ENCODE results near the gene ARHGAP15.

The ARHGAP15 gene

GRCh38 chr2:143701785-143702184 is 572.6 kb downstream of the ARHGAP15 start:
- in situ Hi-C loops (cut with MboI; ENCODE audit: low pct_unique_long_range_greater_than_20kb, low sequenced_read_pairs), result no loop called here
- DNase-seq, result no peak

DNA sequence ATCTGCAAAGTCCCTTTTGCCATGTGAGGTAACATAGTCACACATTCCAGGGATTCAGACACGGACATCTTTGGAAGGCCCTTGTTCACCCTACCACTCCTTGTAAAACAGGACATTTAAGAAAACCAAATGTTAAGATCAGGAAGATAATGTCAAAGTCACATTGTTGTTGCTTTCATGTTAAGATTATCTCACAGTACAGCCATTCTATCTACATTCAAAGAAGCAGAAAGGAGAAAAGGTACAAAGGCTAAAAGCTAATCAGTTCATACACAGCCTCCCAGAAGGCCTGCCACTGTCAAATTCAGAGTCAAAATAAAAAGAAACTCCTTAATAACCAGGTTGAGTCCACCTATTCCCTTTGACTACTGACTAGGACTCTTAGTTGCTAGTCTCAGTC is 573.7 kb downstream of the ARHGAP15 start:
- in situ Hi-C loops (cut with MboI; ENCODE audit: low pct_unique_long_range_greater_than_20kb, low sequenced_read_pairs), result no loop called here
- no peak for DNase-seq

- in situ Hi-C loops (cut with MboI; ENCODE audit: low pct_unique_long_range_greater_than_20kb, low sequenced_read_pairs), result no loop called here
- DNase-seq, result no peak
Observed at GRCh38 chr2:143704451-143705106, 575.4 kb downstream of the ARHGAP15 start.

DNA sequence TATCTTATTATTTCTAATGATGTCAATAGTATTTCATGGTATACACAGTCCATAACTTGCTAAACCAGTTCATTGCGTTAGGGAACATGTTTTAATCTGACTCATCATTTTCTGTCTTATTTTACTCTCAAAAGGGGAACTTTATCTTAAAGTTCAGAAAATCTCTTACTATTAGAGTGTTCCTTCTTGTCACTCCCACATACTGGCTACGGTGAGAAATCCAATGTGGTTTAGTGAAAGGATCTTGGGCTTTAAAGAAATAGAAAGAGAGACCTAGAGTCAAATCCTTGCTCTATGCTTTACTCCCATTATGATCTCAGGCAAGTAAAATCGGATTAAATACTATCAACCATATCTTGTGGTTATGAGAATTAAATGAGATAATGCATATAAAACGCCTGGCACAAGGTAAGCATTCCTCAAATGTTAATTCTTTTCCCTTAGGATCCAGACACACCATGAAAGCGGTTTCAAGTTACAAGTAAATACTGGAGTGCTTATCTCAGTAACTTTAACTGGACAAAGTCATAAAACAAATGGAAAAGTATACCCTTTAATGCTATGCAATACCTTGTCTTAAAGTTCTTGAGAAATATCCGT is 576.0 kb downstream of the ARHGAP15 start:
- peak; percentile 31 for DNase-seq
- in situ Hi-C loops (cut with MboI; ENCODE audit: low pct_unique_long_range_greater_than_20kb, low sequenced_read_pairs), result no loop called here

DNA sequence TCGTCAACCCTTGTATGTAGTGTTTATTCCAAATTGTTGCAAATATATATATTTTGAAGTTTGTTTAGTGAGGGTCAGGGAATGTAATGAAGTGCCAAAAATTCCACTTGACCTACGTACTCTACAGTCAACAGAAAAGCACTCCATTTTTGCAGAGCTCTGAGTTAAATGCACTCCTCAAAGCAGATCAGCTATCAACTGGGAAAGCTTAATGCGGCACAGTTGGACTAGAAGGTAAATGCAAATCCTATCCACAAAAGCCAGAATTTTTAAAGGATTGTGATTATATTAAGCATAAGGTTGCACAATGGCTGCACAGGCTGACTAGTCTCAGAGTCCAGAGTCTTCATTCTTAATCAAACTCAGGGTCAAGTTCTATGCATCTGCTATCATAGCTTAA is 577.1 kb downstream of the ARHGAP15 start:
- no peak for DNase-seq
- in situ Hi-C loops (cut with MboI; ENCODE audit: low pct_unique_long_range_greater_than_20kb, low sequenced_read_pairs), result no loop called here

- DNase-seq, result no peak
- in situ Hi-C loops (cut with MboI; ENCODE audit: low pct_unique_long_range_greater_than_20kb, low sequenced_read_pairs), result no loop called here
Observed at GRCh38 chr2:143708682-143709081, 579.5 kb downstream of the ARHGAP15 start.

DNA sequence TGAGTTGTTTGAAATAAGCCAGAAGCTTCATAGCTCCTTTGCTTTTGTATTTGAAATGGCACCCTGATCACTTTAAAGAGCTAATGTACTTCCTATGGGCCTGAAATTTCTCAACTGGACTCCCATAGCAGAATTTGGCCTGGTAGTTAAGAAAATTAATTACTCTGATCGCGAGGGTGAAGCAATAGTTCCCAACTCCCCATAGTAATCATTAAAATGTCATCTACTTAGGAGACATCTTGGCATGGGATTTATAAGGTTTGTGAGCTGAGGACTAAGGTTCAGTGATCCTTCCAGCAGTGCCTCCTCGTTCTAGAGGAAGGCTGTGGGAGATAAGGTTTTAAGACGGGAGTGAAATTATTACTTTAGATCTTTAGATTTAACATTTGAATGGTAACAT is 581.0 kb downstream of the ARHGAP15 start:
- no peak for DNase-seq
- in situ Hi-C loops (cut with MboI; ENCODE audit: low pct_unique_long_range_greater_than_20kb, low sequenced_read_pairs), result no loop called here

- no peak for DNase-seq
- in situ Hi-C loops (cut with MboI; ENCODE audit: low pct_unique_long_range_greater_than_20kb, low sequenced_read_pairs), result no loop called here
Observed at GRCh38 chr2:143710879-143711278, 581.7 kb downstream of the ARHGAP15 start.

DNA sequence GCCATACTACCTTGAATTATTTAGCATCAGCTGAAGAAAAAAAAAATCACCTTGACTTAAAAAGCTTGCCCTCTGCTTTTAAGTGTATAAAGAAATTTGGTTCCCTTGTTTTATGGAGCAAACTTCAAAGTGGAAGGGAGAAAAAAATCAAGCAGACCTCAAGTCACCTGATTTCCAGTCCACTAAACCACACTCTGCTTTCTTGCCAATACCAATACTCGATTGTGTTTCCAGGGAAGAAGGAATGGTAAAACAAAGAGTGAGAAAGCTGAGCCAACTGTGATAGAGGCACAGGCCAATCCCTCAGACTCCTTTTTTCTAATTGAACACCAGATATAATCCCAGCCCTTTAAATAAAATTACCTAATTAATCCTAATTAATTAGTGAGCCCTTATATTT is 587.3 kb downstream of the ARHGAP15 start:
- in situ Hi-C loops (cut with MboI; ENCODE audit: low pct_unique_long_range_greater_than_20kb, low sequenced_read_pairs), result no loop called here
- no peak for DNase-seq

DNA sequence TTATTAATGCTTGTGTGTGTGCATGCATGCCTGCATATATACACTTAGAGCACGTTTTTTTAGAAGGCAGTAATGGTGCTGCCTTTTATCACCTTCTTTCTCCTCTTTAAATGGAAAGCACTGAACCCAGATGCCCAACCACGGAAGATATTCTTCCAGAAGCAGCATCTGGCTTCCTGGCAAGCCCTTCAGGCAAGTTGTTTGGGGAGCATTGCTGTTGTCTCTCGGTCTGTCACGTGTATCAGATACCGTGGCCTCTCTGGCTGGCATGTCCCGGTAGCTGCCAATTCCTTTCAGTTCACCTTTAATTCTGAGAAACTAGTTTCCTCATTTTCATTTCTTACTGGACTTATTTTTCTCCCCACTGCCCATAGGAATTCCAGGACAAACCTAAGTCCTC is 587.8 kb downstream of the ARHGAP15 start:
- no peak for DNase-seq
- in situ Hi-C loops (cut with MboI; ENCODE audit: low pct_unique_long_range_greater_than_20kb, low sequenced_read_pairs), result no loop called here

DNA sequence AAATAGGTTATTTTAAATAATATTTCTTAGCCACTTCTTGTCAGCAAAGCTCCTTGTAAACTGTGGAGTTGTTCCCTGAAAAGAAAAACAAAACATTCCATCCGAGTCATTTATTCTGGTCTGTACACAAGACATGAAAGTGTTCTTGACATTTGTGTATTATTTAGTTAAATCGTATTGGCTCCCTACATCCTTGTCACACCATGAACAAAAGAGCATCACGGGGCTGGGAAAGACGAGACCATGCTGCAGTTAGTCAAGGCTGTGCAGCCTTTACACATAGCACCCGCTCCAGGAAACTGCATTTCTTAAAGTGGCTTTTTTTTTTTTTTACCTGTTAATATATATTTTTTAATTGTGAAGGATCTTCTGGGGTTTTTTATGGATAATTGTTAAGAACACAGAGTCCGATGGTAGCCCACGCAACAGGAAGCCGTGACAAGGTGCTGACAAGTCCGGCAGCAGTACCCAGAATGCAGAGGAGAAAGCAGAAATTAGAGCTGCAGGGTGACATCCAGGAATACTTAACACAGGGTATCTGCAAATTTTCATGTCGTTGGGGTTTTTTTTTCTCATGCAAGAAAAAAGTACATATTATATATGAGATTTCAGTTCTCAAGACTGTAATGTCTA is 588.4 kb downstream of the ARHGAP15 start:
- in situ Hi-C loops (cut with MboI; ENCODE audit: low pct_unique_long_range_greater_than_20kb, low sequenced_read_pairs), result no loop called here
- no peak for DNase-seq

DNA sequence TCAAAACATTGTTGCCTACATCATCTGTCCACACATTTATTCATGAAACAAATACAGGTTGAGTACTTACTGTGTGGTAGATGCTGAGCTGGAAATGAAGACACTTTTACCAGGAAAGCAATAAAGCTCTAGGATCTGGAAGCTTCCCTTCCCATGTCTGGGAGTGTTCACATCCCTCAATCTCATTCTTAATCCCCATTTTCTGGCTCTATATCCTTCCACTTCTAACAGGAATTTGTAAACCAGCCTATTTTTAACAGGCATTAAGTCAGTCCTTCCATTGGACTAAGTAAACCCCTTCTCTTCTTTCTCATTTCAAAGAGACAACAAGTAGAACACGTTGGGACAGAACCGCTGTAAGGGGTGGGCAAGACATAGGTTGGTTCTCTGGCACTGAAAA is 589.5 kb downstream of the ARHGAP15 start:
- DNase-seq, result no peak
- in situ Hi-C loops (cut with MboI; ENCODE audit: low pct_unique_long_range_greater_than_20kb, low sequenced_read_pairs), result no loop called here

DNA sequence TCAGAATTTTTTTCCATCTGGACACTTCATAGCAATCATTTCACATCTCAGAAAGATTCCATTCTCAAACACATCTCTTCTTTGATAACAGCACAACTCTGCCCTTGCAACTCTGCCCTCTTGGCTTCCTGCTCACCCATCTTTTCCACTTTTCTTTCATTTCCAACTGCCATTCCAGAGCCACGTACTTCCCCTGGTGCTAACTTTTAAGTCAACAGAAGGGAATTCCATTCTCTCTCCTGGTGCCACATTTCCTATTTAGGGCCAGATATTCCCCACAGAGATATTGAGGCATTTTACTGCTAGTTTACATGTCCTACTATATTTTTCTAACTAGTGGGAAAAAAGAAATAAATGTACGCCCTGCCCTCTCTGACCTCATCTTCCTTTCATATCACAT is 590.2 kb downstream of the ARHGAP15 start:
- in situ Hi-C loops (cut with MboI; ENCODE audit: low pct_unique_long_range_greater_than_20kb, low sequenced_read_pairs), result no loop called here
- no peak for DNase-seq

GRCh38 chr2:143720095-143720664 is 591.0 kb downstream of the ARHGAP15 start:
- in situ Hi-C loops (cut with MboI; ENCODE audit: low pct_unique_long_range_greater_than_20kb, low sequenced_read_pairs), result no loop called here
- DNase-seq, result no peak

DNA sequence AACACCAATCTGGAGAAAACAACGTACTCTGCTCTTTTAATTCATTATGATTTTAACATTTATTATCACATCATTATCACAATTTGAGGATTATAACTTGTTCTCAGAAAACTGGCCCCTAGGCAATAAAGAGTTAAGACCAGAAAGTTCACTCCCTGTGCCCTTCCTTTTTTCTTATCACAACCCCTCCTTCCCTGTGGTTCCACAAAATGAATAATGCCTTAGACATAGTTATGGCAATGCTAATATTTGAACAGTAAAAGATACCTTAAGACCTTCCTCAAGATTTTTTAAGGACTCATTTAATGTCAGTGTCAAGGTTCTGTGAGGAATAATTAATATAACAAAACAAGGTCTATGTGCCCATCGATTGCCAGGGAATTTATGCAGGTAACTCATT is 596.2 kb downstream of the ARHGAP15 start:
- in situ Hi-C loops (cut with MboI; ENCODE audit: low pct_unique_long_range_greater_than_20kb, low sequenced_read_pairs), result no loop called here

GRCh38 chr2:143726151-143726845 is 597.1 kb downstream of the ARHGAP15 start:
- no peak for DNase-seq
- in situ Hi-C loops (cut with MboI; ENCODE audit: low pct_unique_long_range_greater_than_20kb, low sequenced_read_pairs), result no loop called here

More for the DNA sequence above, 596.2 kb downstream of the ARHGAP15 start:
- DNase-seq, result no peak

DNA sequence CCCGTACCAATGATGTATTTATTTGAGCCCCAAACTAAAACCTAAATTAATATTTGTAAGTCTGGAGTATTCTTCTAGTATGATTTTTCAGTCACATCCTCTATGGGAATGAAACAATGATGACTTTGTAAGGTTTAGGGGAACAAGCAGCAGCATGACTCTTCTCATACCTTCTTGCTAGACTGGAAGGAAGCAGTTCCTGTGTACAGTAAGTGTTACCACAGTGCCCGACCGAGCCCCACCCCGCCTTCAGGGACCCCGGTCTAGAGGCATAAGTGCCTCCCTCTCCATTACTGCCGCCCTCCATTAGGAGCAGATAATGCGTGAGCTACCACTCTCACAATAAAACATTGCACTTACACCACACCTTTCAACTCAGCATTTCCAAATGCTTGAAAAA is 599.3 kb downstream of the ARHGAP15 start:
- in situ Hi-C loops (cut with MboI; ENCODE audit: low pct_unique_long_range_greater_than_20kb, low sequenced_read_pairs), result no loop called here

DNA sequence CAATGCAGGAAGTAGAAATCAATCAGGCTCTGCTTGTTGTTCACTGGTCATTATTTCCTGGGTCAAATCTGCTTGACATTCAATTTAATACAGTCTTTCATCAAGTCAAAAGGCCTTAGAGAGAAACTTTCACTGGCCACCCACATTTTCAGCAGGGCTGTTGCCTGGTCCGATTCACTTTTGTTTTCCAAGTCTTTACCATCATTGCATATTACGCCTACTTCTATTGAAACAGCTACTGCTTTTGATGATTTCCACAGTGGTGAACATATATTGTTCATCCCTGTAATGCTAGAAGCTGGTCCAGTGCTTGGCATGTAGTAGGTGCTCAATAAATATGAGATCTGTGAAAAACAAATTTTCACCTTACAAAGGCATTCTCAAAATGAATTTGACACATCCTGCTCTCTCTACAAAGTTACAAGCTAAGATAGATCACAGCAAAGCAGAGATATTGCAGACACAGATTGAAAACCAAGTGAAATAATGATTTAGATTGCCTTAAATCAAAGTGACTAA is 600.1 kb downstream of the ARHGAP15 start:
- in situ Hi-C loops (cut with MboI; ENCODE audit: low pct_unique_long_range_greater_than_20kb, low sequenced_read_pairs), result no loop called here
- DNase-seq, result no peak

More for the DNA sequence above, 599.3 kb downstream of the ARHGAP15 start:
- no peak for DNase-seq

DNA sequence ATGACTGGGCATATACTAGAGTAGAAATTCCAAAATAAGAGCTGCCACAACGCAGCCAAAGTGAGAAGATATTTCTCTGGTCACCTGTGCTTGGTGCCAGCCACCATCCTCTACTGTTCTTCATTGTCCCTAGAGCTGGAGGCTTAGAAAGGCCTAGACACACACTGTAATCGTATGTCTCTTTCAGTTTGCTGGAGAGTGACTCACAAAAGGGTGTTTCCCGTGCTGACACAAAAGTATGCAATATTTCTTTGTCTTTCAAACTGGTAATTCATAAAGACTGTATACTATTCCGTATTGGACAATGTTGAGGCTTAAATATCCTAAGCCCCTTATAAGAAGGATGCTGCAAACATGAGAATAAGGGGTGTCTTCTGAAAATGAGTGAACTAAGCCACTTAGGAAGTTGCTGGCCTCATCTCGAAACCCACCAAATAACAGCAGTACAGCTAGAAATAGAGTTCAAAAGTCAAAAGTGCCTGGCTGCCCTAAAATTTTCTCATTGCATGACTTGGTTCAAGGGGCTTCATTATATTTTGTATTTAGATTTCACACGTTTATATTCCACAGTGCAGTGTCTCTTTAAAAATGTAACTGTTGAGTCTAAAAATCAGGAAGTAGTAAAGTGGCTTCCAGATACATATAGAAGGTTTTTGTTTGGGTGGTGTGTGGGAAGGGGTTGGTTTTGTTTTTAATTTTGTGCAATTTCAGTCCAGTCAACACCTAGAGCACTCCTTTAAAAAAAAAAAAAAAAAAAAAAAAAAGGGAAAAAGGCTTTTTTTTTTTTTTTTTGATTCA is 601.1 kb downstream of the ARHGAP15 start:
- in situ Hi-C loops (cut with MboI; ENCODE audit: low pct_unique_long_range_greater_than_20kb, low sequenced_read_pairs), result no loop called here
- DNase-seq, result peak; percentile 35

Data from KBM-7 (cell line).